NCI-H82 (cell line): ENCODE data around the gene STON2.
"Not testable (repeated sequence)": the region's sequence is repeated elsewhere in the genome, so short reads cannot be mapped to it uniquely, and the experiment has no call there.

Experiments
- DNase-seq: peaks from one replicate; lab custom pipeline; 2025; lab: John Stamatoyannopoulos, UW

Gene STON2

GRCh38 chr14:81268016-81268416 lies 132.1 kb downstream of the STON2 start:
- no peak for DNase-seq

GRCh38 chr14:81265636-81266169 lies 134.4 kb downstream of the STON2 start:
- DNase-seq, result peak; percentile 61

GRCh38 chr14:81264671-81265070 lies 135.5 kb downstream of the STON2 start:
- DNase-seq, result no peak

- DNase-seq, result no peak
Observed at GRCh38 chr14:81263777-81264410, 136.2 kb downstream of the STON2 start.

GRCh38 chr14:81261176-81261575 lies 138.9 kb downstream of the STON2 start:
- no peak for DNase-seq

- no peak for DNase-seq
Observed at GRCh38 chr14:81260732-81261131, 139.4 kb downstream of the STON2 start.

- DNase-seq, result peak; percentile 36
Observed at GRCh38 chr14:81256289-81256960, 143.7 kb downstream of the STON2 start.

GRCh38 chr14:81252278-81252677 lies 147.8 kb downstream of the STON2 start:
- DNase-seq, result no peak

GRCh38 chr14:81247271-81247766 lies 152.8 kb downstream of the STON2 start:
- no peak for DNase-seq

GRCh38 chr14:81246461-81247270 lies 153.5 kb downstream of the STON2 start:
- DNase-seq, result no peak

- DNase-seq, result no peak
Observed at GRCh38 chr14:81245771-81246170, 154.4 kb downstream of the STON2 start.

GRCh38 chr14:81244431-81244830 lies 155.7 kb downstream of the STON2 start:
- DNase-seq, result not testable (repeated sequence)

GRCh38 chr14:81243499-81243898 lies 156.6 kb downstream of the STON2 start:
- no peak for DNase-seq

GRCh38 chr14:81236849-81237248 lies 163.3 kb downstream of the STON2 start:
- not testable (repeated sequence) for DNase-seq

- no peak for DNase-seq
Observed at GRCh38 chr14:81236138-81236537, 164.0 kb downstream of the STON2 start.

- DNase-seq, result no peak
Observed at GRCh38 chr14:81235096-81235495, 165.0 kb downstream of the STON2 start.

- DNase-seq, result no peak
Observed at GRCh38 chr14:81234278-81234677, 165.8 kb downstream of the STON2 start.

GRCh38 chr14:81233615-81234014 lies 166.5 kb downstream of the STON2 start:
- DNase-seq, result no peak

GRCh38 chr14:81231540-81231939 lies 168.6 kb downstream of the STON2 start:
- no peak for DNase-seq

GRCh38 chr14:81224222-81224621 lies 175.9 kb downstream of the STON2 start:
- no peak for DNase-seq

- DNase-seq, result not testable (repeated sequence)
Observed at GRCh38 chr14:81223788-81224187, 176.3 kb downstream of the STON2 start.

- peak; percentile 11 for DNase-seq
Observed at GRCh38 chr14:81222691-81223090, 177.4 kb downstream of the STON2 start.
